Measurements from ENCODE around the gene NCOA3.

The NCOA3 gene

DNA sequence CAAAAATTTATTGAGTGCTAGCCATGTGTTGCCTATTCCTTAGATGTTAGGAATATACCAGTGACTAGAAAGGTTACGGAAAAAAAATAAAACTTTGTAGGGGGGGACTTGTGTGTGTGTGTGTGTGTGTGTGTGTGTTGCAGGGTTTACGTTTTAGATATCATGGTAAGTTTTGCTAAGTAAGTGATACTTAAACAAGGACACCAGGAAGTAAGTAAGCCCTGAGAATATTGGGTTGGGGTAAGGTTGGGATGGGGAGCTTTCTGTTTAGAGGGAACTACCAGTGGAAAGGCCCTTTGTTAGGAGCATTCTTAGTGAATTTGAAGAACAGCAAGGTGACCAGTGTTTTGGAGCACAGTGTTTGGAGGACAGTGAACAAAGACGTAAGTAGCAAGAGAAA is 30.3 kb downstream of the NCOA3 start:
- H3K4me3 ChIP-seq (ENCODE audit: low read length), result no peak overlapping the region
- no peak for DNase-seq (ENCODE audit: low read depth)
- TF ChIP-seq, protein P1, sequence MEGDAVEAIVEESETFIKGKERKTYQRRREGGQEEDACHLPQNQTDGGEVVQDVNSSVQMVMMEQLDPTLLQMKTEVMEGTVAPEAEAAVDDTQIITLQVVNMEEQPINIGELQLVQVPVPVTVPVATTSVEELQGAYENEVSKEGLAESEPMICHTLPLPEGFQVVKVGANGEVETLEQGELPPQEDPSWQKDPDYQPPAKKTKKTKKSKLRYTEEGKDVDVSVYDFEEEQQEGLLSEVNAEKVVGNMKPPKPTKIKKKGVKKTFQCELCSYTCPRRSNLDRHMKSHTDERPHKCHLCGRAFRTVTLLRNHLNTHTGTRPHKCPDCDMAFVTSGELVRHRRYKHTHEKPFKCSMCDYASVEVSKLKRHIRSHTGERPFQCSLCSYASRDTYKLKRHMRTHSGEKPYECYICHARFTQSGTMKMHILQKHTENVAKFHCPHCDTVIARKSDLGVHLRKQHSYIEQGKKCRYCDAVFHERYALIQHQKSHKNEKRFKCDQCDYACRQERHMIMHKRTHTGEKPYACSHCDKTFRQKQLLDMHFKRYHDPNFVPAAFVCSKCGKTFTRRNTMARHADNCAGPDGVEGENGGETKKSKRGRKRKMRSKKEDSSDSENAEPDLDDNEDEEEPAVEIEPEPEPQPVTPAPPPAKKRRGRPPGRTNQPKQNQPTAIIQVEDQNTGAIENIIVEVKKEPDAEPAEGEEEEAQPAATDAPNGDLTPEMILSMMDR (IDR thresholded peaks at IDR 0.05; ENCODE audit: insufficient read depth, low read depth, low read length, missing control alignments), result no peak

DNA sequence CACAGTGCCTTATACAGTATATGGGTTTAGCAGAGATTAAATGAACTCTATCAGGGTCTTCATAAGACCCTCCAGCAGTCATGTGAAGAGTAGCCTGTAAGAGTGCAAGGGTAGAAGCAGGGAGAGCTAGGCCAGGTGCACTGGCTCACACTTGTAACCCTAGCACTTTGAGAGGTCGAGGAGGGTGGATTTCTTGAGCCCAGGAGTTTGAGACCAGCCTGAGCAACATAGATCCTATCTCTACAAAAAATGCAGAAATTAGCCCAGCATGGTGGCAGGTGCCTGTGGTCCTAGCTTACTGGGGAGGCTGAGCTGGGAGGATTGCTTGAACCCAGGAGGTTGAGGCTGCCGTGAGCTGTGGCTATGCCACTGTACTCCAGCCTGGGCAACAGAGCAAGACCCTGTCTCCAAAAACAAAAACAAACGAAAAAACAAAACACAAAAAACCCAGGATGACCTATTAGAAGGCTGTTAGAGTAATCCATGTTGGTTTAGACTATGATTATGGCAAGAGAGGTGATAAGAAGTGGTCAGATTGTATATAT is 31.9 kb downstream of the NCOA3 start:
- no peak overlapping the region for H3K4me3 ChIP-seq (ENCODE audit: low read length)
- TF ChIP-seq, protein P1 (IDR thresholded peaks at IDR 0.05; ENCODE audit: insufficient read depth, low read depth, low read length, missing control alignments), result no peak
- no peak for DNase-seq (ENCODE audit: low read depth)

DNA sequence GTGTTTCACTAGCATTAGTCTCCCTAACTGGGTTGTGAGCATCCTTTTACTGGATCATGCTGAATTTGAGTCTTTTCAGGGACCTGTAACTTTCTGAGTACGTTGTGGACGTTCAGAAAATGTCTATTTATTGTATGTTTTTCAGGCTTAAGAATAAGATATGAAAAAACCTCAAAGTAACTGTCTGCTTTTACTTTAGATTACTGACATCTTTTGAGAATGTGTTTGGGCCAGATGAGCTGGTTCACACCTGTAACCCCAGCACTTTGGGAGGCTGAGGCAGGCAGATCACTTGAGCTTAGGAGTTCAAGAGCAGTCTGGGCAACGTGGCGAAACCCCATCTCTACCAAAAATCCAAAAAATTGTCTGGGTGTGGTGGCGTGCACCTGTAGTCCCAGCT is 32.7 kb downstream of the NCOA3 start:
- TF ChIP-seq, protein P1 (IDR thresholded peaks at IDR 0.05; ENCODE audit: insufficient read depth, low read depth, low read length, missing control alignments), result no peak
- H3K4me3 ChIP-seq (ENCODE audit: low read length), result no peak overlapping the region
- DNase-seq (ENCODE audit: low read depth), result no peak

GRCh38 chr20:47535088-47535487 is 33.4 kb downstream of the NCOA3 start:
- H3K4me3 ChIP-seq (ENCODE audit: low read length), result no peak overlapping the region
- TF ChIP-seq, protein P1 (IDR thresholded peaks at IDR 0.05; ENCODE audit: insufficient read depth, low read depth, low read length, missing control alignments), result no peak
- no peak for DNase-seq (ENCODE audit: low read depth)

- H3K4me3 ChIP-seq (ENCODE audit: low read length), result no peak overlapping the region
- no peak for DNase-seq (ENCODE audit: low read depth)
- TF ChIP-seq, protein P1 (IDR thresholded peaks at IDR 0.05; ENCODE audit: insufficient read depth, low read depth, low read length, missing control alignments), result no peak
Measured at GRCh38 chr20:47535994-47536393, 34.3 kb downstream of the NCOA3 start.

DNA sequence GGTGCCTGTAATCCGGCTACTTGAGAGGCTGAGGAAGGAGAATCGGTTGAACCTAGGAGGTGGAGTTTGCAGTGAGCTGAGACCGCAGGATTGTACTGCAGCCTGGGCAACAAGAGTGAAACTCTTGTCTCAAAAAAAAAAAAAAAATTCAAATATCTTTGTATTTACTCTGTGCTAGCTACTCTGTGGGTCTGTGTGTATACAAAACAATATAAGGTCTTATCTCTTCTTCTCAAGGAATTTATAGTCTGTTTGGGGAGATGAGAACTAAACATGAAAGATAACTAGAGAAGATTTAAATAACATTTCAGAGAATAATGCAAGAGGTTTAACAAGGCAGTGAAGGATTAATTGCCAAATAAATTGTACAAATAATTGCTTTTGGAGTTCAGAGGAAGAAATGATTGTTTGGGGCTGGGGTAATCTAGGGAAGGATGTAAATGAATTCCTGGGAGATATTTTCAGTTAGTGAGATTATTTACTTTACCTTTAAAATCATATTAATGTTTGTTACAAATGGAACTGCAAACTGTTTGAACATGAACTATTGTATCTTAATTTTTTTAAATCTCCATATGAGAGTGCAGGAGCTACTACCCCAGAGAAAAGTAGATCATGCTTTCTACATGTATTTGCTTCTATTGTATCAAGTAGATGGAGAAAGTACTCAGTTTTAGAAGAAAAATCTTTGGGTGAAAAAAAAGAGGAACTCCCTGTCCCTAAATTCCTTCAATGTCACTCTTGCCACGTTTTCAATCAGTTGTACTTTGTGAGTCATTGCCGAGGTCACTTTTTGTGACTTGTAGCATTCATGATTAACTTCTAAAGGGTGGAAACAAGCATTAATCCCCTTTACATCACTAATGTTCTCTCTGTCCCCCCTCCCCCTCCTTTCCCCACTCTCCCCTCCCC is 39.0 kb downstream of the NCOA3 start:
- DNase-seq (ENCODE audit: low read depth), result no peak
- TF ChIP-seq, protein P1 (IDR thresholded peaks at IDR 0.05; ENCODE audit: insufficient read depth, low read depth, low read length, missing control alignments), result no peak
- no peak overlapping the region for H3K4me3 ChIP-seq (ENCODE audit: low read length)
